HG03025 (cell line): ENCODE data around the gene RASSF7.

Experiments used
- ATAC-seq: cut with Tn5 transposase; IDR thresholded peaks from one replicate; pipeline ENCODE4 v1.9.1; 2021; ENCODE audit warnings: mild to moderate bottlenecking, moderate library complexity; ENCODE audit not compliant: unreplicated experiment, low FRiP score

RASSF7 gene

GRCh38 chr11:607971-608659, 47.3 kb downstream of the RASSF7 start:
- no peak for ATAC-seq

GRCh38 chr11:608791-609251, 48.1 kb downstream of the RASSF7 start:
- ATAC-seq, result no peak

- ATAC-seq, result no peak
These were observed 48.6 kb downstream of the RASSF7 start for GRCh38 chr11:609341-609811.

- ATAC-seq, result no peak
These were observed 49.5 kb downstream of the RASSF7 start for GRCh38 chr11:610146-610801.

- no peak for ATAC-seq
These were observed 50.5 kb downstream of the RASSF7 start for GRCh38 chr11:611001-611996.

- ATAC-seq, result no peak
These were observed 51.6 kb downstream of the RASSF7 start for GRCh38 chr11:612201-612960.

GRCh38 chr11:612961-613300, 52.2 kb downstream of the RASSF7 start:
- ATAC-seq, result no peak

- ATAC-seq, result no peak
These were observed 52.7 kb downstream of the RASSF7 start for GRCh38 chr11:613369-613968.
